Measurements from ENCODE around the gene ECPAS.

The ECPAS gene

DNA sequence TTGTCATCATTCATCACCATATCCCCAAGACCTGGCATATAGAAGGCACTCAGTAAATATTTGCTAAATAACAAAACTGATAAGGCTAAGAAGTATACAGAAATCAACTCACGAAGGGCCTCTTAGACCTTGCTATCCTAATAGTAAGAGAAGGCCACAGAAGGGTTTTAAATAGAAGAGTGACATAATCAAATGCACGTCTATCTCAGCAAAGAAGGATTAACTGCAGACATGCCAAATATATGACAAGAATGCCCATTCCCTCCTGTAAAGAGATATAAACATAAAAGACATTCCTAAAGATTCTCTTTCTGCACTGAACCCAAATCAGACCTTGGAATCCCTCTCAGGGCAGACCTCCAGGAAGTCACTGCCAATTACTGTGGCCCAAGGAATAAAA lies 34.1 kb downstream of the ECPAS start:
- TF ChIP-seq GATA3 (IDR thresholded peaks at IDR 0.05; ENCODE audit: low read depth, low read length) (no peak), GATA2 (IDR thresholded peaks at IDR 0.05; ENCODE audit: low read depth, low read length) (no peak)

GRCh38 chr9:111449705-111450104 lies 34.5 kb downstream of the ECPAS start:
- no peak for TF ChIP-seq GATA2 (IDR thresholded peaks at IDR 0.05; ENCODE audit: low read depth, low read length)
- no peak for TF ChIP-seq GATA3 (IDR thresholded peaks at IDR 0.05; ENCODE audit: low read depth, low read length)

DNA sequence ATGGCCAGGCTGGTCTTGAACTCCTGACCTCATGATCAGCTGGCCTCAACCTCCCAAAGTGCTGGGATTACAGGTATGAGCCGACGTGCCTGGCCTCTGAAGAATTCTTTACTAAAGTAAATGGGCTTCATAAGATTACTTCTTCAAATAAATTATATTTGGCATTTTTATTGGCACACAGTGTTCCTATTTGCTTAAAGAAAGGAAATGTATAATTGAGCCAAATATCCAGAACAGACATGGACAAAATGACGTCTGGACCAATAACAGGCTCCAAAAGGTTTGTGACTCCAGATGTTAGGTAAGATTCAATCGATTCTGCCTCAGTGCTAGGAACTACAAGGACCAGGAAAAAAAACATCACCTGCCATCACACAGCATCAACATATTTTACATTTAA lies 40.7 kb downstream of the ECPAS start:
- TF ChIP-seq GATA3 (IDR thresholded peaks at IDR 0.05; ENCODE audit: low read depth, low read length) (no peak), GATA2 (IDR thresholded peaks at IDR 0.05; ENCODE audit: low read depth, low read length) (no peak)

GRCh38 chr9:111442360-111443027 lies 41.7 kb downstream of the ECPAS start:
- no peak for TF ChIP-seq GATA3 (IDR thresholded peaks at IDR 0.05; ENCODE audit: low read depth, low read length)
- no peak for TF ChIP-seq GATA2 (IDR thresholded peaks at IDR 0.05; ENCODE audit: low read depth, low read length)

DNA sequence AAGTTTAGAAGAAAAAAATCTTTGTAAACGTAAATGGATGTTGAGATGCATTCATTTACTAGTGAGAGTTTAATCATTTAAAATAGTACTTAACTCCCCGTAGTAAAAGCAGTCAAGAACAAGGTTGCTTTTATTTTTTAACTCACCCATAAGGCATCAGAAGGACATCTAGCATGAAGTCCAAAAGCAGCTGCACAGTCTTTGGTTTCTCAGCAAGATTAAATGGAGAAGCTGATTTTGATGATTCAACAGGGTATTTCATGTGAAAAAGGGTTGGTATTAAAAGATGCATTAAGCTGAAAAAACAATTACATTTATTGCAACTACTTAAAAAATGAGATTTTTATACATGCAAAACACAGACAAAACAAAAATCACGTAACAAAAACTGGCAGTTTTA lies 44.0 kb downstream of the ECPAS start:
- TF ChIP-seq GATA2 (IDR thresholded peaks at IDR 0.05; ENCODE audit: low read depth, low read length) (no peak), GATA3 (IDR thresholded peaks at IDR 0.05; ENCODE audit: low read depth, low read length) (no peak)

DNA sequence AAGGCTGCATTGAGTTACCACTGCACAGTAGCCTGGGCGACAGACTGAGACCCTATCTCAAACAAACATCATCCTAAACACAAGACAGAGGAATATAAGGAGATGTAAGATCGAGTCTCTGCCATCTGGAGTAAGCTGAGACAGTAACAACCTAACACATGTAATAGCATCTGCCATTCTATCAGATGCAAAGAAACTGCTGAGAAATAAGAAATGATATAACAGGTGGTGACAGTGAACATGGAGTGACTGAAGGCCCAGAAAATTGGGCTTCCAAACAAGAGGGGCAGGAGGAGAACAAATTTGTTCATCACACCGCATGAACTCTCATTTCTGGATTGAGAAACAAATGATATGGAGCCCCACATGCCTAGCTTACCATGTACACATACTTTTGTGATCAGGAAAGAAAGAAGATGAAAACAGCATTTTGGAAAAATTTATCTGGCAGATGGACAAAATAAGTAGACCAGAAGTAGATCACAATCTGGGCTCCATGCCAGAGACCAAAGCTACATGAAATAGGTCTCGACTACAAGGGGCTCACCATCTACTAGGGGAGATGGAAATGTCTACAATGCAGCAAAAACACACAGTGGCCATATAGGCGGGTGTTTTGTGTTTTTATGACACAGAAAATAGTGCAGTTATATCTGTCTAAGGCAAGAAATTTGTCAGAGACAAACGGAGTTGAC lies 45.5 kb downstream of the ECPAS start:
- TF ChIP-seq GATA3 (IDR thresholded peaks at IDR 0.05; ENCODE audit: low read depth, low read length) (no peak), GATA2 (IDR thresholded peaks at IDR 0.05; ENCODE audit: low read depth, low read length) (no peak)

DNA sequence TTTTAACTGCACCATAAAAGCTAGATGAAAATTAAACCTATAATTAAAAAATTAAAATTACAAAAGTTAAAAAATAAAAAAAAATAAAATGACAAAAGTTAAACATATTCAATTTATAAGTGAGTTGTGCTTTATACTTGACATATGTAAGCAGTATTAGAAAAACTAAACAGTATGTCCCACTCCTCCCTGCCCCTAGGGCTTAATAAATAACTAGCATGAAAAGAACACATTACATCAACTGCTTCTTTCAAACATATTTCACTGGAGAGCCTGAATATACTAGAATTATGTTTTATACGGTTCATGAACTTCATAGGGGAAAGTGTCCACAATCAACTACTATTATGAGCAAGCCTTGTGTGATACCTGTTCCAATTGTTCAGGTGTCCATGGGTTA lies 47.6 kb downstream of the ECPAS start:
- TF ChIP-seq GATA3 (IDR thresholded peaks at IDR 0.05; ENCODE audit: low read depth, low read length) (no peak), GATA2 (IDR thresholded peaks at IDR 0.05; ENCODE audit: low read depth, low read length) (no peak)

GRCh38 chr9:111433082-111433481 lies 51.1 kb downstream of the ECPAS start:
- TF ChIP-seq GATA3 (IDR thresholded peaks at IDR 0.05; ENCODE audit: low read depth, low read length) (no peak), GATA2 (IDR thresholded peaks at IDR 0.05; ENCODE audit: low read depth, low read length) (no peak)

- TF ChIP-seq GATA2 (IDR thresholded peaks at IDR 0.05; ENCODE audit: low read depth, low read length) (no peak), GATA3 (IDR thresholded peaks at IDR 0.05; ENCODE audit: low read depth, low read length) (no peak)
Measured at GRCh38 chr9:111431684-111432083, 52.5 kb downstream of the ECPAS start.

- TF ChIP-seq GATA3 (IDR thresholded peaks at IDR 0.05; ENCODE audit: low read depth, low read length) (no peak), GATA2 (IDR thresholded peaks at IDR 0.05; ENCODE audit: low read depth, low read length) (no peak)
Measured at GRCh38 chr9:111429175-111429574, 55.0 kb downstream of the ECPAS start.

DNA sequence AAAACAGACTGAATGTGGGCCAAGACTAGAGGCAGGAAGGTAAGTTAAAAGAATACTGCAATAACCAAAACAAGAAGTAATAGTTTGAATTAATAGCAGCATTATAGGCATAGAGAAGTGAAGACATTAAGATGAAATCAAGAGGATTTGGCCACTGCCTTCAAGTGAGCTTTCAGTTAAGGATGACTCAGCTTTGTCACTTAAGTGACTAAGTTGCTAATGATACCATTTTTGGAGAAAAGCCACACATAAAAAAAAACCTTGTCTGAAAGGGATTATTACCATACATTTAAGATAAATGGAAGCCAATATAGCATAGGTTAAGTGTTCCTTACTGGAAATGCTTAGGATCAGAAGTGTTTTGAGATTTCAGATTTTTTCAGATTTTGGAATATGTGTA lies 57.0 kb downstream of the ECPAS start:
- TF ChIP-seq GATA2 (IDR thresholded peaks at IDR 0.05; ENCODE audit: low read depth, low read length) (no peak), GATA3 (IDR thresholded peaks at IDR 0.05; ENCODE audit: low read depth, low read length) (no peak)

- TF ChIP-seq GATA3 (IDR thresholded peaks at IDR 0.05; ENCODE audit: low read depth, low read length) (no peak), GATA2 (IDR thresholded peaks at IDR 0.05; ENCODE audit: low read depth, low read length) (no peak)
Measured at GRCh38 chr9:111423389-111423788, 60.8 kb downstream of the ECPAS start.

DNA sequence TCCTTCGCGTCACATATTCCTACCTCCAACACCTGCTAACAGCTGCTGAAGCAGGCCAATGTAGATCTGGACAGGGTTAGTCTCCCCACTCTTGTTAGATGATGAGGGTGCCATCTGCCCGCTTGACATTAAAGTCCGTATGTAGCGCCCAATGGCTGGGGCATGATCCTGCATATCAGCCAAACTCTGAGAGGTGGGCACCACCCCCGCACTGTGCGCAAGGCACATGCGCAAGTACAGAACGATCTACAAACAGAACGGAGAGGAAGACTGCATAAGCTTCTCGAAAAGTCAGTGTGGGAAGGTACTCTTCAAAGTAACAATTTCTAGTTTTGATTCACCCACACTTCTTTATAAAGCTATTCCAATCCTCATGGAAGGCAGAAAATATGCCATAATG lies 69.8 kb downstream of the ECPAS start:
- TF ChIP-seq GATA2 (IDR thresholded peaks at IDR 0.05; ENCODE audit: low read depth, low read length) (no peak), GATA3 (IDR thresholded peaks at IDR 0.05; ENCODE audit: low read depth, low read length) (no peak)

- TF ChIP-seq GATA2 (IDR thresholded peaks at IDR 0.05; ENCODE audit: low read depth, low read length) = no peak
- TF ChIP-seq GATA3 (IDR thresholded peaks at IDR 0.05; ENCODE audit: low read depth, low read length) = no peak
Measured at GRCh38 chr9:111413996-111414395, 70.2 kb downstream of the ECPAS start.

- TF ChIP-seq GATA2 (IDR thresholded peaks at IDR 0.05; ENCODE audit: low read depth, low read length) (no peak), GATA3 (IDR thresholded peaks at IDR 0.05; ENCODE audit: low read depth, low read length) (no peak)
Measured at GRCh38 chr9:111412280-111412679, 71.9 kb downstream of the ECPAS start.

Data from SH-SY5Y (cell line).